WTC11 (cell line): ENCODE results near the gene ISOC2. TPM values are rescaled to one million over a fixed set of nuclear protein-coding genes. Genes with fewer than 3 reads are reported as not detected.
A peak's percentile ranks its signal among the peaks of the same experiment; 100 is the strongest.

Experiments
- CDX4 ChIP-seq: fragments of 250-450 bp; sonication (Bioruptor Pico); IDR thresholded peaks from 2 replicates; pipeline ENCODE4 v1.9.0; 2021; ENCODE audit warnings: moderate library complexity, mild to moderate bottlenecking, inconsistent platforms, borderline replicate concordance
- ESRRA ChIP-seq: sonication (generic); formaldehyde crosslinking; IDR thresholded peaks from 2 replicates; pipeline ENCODE4 v1.8.1; 2022; ENCODE audit warnings: mild to moderate bottlenecking, missing genetic modification reagents, borderline replicate concordance
- ETV6 ChIP-seq: sonication (generic); formaldehyde crosslinking; IDR thresholded peaks from 2 replicates; pipeline ENCODE4 v1.8.1; 2022; ENCODE audit warnings: mild to moderate bottlenecking, missing genetic modification reagents
- GRHL2 ChIP-seq: fragments of 250-450 bp; sonication (Bioruptor Pico); IDR thresholded peaks from 2 replicates; pipeline ENCODE4 v1.8.0; 2022; ENCODE audit warnings: mild to moderate bottlenecking, moderate library complexity; ENCODE audit not compliant: insufficient replicate concordance, severe bottlenecking
- GTF2I ChIP-seq: fragments of 250-450 bp; sonication (Bioruptor Pico); conservative IDR thresholded peaks from 2 replicates; pipeline ENCODE4 v1.4.0; 2021; ENCODE audit warnings: mild to moderate bottlenecking
- IRF2 ChIP-seq: sonication (generic); formaldehyde crosslinking; IDR thresholded peaks from 2 replicates; pipeline ENCODE4 v1.8.0; 2022; ENCODE audit warnings: low read depth, missing genetic modification reagents, borderline replicate concordance
- JAZF1 ChIP-seq: fragments of 250-450 bp; sonication (Bioruptor Pico); IDR thresholded peaks from 2 replicates; pipeline ENCODE4 v1.9.0; 2021; ENCODE audit warnings: moderate library complexity, mild to moderate bottlenecking, inconsistent platforms
- MYBL2 ChIP-seq: sonication (generic); formaldehyde crosslinking; IDR thresholded peaks from 2 replicates; pipeline ENCODE4 v1.8.1; 2023; ENCODE audit warnings: mild to moderate bottlenecking, moderate library complexity, missing genetic modification reagents
- NFATC4 ChIP-seq: fragments of 250-450 bp; sonication (Bioruptor Pico); IDR thresholded peaks from 2 replicates; pipeline ENCODE4 v1.9.0; 2021; ENCODE audit warnings: mild to moderate bottlenecking
- NR1H2 ChIP-seq: sonication (generic); formaldehyde crosslinking; IDR thresholded peaks from 2 replicates; pipeline ENCODE4 v1.9.0; 2021; ENCODE audit warnings: mild to moderate bottlenecking, moderate library complexity, missing genetic modification reagents
- NR3C1 ChIP-seq: sonication (generic); formaldehyde crosslinking; conservative IDR thresholded peaks from 2 replicates; pipeline ENCODE4 v1.8.1; 2023; ENCODE audit warnings: low read depth, mild to moderate bottlenecking, missing genetic modification reagents
- OVOL2 ChIP-seq: fragments of 250-450 bp; sonication (Bioruptor Pico); IDR thresholded peaks from 2 replicates; pipeline ENCODE4 v1.9.0; 2021; ENCODE audit warnings: mild to moderate bottlenecking, borderline replicate concordance
- PREB ChIP-seq: sonication (generic); formaldehyde crosslinking; IDR thresholded peaks from 2 replicates; pipeline ENCODE4 v1.8.1; 2022; ENCODE audit warnings: mild to moderate bottlenecking, missing genetic modification reagents, moderate library complexity, borderline replicate concordance
- SMAD3 ChIP-seq: sonication (generic); formaldehyde crosslinking; IDR thresholded peaks from 2 replicates; pipeline ENCODE4 v1.8.0; 2022; ENCODE audit warnings: missing genetic modification reagents, mild to moderate bottlenecking, borderline replicate concordance
- TP53 ChIP-seq: sonication (generic); formaldehyde crosslinking; IDR thresholded peaks from 2 replicates; pipeline ENCODE4 v1.8.1; 2023; ENCODE audit warnings: mild to moderate bottlenecking, missing genetic modification reagents
- ZBTB21 ChIP-seq: sonication (generic); formaldehyde crosslinking; IDR thresholded peaks from 2 replicates; pipeline ENCODE4 v1.8.1; 2023; ENCODE audit warnings: mild to moderate bottlenecking, missing genetic modification reagents, borderline replicate concordance
- ZNF121 ChIP-seq: sonication (generic); formaldehyde crosslinking; IDR thresholded peaks from 2 replicates; pipeline ENCODE4 v1.8.0; 2023; ENCODE audit warnings: missing genetic modification reagents
- ZNF317 ChIP-seq: sonication (generic); formaldehyde crosslinking; IDR thresholded peaks from 2 replicates; pipeline ENCODE4 v1.8.1; 2023; ENCODE audit warnings: low read depth, mild to moderate bottlenecking, moderate library complexity, missing genetic modification reagents, borderline replicate concordance
- ZNF396 ChIP-seq: fragments of 250-450 bp; sonication (Bioruptor Pico); IDR thresholded peaks from 2 replicates; pipeline ENCODE4 v1.8.0; 2021; ENCODE audit warnings: mild to moderate bottlenecking, moderate library complexity, borderline replicate concordance
- ZNF671 ChIP-seq: fragments of 250-450 bp; sonication (Bioruptor Pico); IDR thresholded peaks from 2 replicates; pipeline ENCODE4 v1.8.0; 2021; ENCODE audit warnings: mild to moderate bottlenecking
- total RNA-seq: library from RNA; stranded (reverse); gene quantifications from 3 replicates; pipeline ENCODE4 v1.2.3, GENCODE V29; 2021
- TF ChIP-seq, protein P1 (sequence below): sonication (generic); formaldehyde crosslinking; IDR thresholded peaks from 2 replicates; pipeline ENCODE4 v1.8.1; 2023; ENCODE audit warnings: mild to moderate bottlenecking, moderate library complexity, missing genetic modification reagents
- TF ChIP-seq, protein P2 (sequence below): sonication (generic); formaldehyde crosslinking; IDR thresholded peaks from 2 replicates; pipeline ENCODE4 v1.8.0; 2022; ENCODE audit warnings: mild to moderate bottlenecking, missing genetic modification reagents
- TF ChIP-seq, protein P3 (sequence below): fragments of 250-450 bp; sonication (Bioruptor Pico); conservative IDR thresholded peaks from 2 replicates; pipeline ENCODE4 v1.9.0; 2021; ENCODE audit warnings: mild to moderate bottlenecking
- TF ChIP-seq, protein P4 (sequence below): sonication (generic); formaldehyde crosslinking; conservative IDR thresholded peaks from 2 replicates; pipeline ENCODE4 v1.8.1; 2023; ENCODE audit warnings: mild to moderate bottlenecking, low read depth, missing genetic modification reagents, moderate library complexity
- TF ChIP-seq, protein P5 (sequence below): sonication (generic); formaldehyde crosslinking; IDR thresholded peaks from 2 replicates; pipeline ENCODE4 v1.8.0; 2022; ENCODE audit warnings: mild to moderate bottlenecking, missing genetic modification reagents

ISOC2 gene
- total RNA-seq, 1 experiment from 2014 or later = 96.3 TPM

GRCh38 chr19:55503502-55504251 is 42.2 kb upstream of the ISOC2 start (continued):
- peak; percentile 98 for TF ChIP-seq NR3C1
- TF ChIP-seq, protein P1, sequence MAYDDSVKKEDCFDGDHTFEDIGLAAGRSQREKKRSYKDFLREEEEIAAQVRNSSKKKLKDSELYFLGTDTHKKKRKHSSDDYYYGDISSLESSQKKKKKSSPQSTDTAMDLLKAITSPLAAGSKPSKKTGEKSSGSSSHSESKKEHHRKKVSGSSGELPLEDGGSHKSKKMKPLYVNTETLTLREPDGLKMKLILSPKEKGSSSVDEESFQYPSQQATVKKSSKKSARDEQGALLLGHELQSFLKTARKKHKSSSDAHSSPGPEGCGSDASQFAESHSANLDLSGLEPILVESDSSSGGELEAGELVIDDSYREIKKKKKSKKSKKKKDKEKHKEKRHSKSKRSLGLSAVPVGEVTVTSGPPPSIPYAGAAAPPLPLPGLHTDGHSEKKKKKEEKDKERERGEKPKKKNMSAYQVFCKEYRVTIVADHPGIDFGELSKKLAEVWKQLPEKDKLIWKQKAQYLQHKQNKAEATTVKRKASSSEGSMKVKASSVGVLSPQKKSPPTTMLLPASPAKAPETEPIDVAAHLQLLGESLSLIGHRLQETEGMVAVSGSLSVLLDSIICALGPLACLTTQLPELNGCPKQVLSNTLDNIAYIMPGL = peak; percentile 77; the same call in 1 of the 2 replicates
- peak; percentile 99 for TF ChIP-seq TP53 (CRISPR knock-in tag)
- no peak for TF ChIP-seq OVOL2 (CRISPR knock-in tag)
- no peak for TF ChIP-seq CDX4 (CRISPR knock-in tag)
- TF ChIP-seq, protein P2, sequence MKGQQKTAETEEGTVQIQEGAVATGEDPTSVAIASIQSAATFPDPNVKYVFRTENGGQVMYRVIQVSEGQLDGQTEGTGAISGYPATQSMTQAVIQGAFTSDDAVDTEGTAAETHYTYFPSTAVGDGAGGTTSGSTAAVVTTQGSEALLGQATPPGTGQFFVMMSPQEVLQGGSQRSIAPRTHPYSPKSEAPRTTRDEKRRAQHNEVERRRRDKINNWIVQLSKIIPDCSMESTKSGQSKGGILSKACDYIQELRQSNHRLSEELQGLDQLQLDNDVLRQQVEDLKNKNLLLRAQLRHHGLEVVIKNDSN (CRISPR knock-in tag) = peak; percentile 88
- TF ChIP-seq PREB (CRISPR knock-in tag) = peak; percentile 95; the same call in 1 of the 2 replicates
- peak; percentile 93 for TF ChIP-seq NR1H2 (CRISPR knock-in tag)
- TF ChIP-seq, protein P3, sequence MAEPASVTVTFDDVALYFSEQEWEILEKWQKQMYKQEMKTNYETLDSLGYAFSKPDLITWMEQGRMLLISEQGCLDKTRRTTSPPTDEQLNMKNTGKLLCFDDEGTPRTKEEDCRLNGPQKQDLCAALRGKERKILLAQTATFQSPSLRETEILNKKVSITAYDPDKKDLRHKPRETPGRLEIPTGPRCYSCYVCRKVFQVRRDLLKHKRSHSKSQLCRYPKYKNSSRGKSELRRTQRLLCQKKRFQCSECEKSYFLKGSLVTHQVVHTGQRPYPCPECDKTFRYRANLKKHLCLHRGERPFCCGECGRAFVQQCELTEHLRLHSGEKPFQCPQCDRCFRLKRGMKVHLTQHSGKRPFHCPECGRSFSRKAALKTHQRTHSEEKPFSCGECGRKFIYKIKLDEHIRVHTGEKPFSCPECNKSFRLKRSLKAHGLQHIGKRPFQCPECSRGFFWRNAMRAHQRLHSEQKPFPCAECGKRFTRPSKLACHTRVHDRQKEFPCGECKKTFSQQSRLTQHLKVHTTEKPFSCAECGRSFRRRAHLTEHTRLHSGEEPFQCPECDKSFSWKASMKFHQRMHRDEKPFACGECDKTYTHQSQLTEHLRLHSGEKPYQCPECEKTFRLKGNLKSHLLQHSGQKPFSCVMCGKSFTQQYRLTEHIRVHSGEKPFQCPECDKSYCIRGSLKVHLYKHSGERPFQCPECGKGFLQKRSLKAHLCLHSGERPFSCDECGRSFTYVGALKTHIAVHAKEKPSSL (CRISPR knock-in tag) = no peak
- no peak for TF ChIP-seq NFATC4 (CRISPR knock-in tag)
- TF ChIP-seq SMAD3 (CRISPR knock-in tag) = peak; percentile 97
- TF ChIP-seq JAZF1 (CRISPR knock-in tag) = no peak
- peak; percentile 94 for TF ChIP-seq IRF2 (CRISPR knock-in tag)
- no peak for TF ChIP-seq ZNF671 (CRISPR knock-in tag)
- peak; percentile 71 for TF ChIP-seq ZNF121 (CRISPR knock-in tag)
- no peak for TF ChIP-seq GRHL2
- peak; percentile 100 for TF ChIP-seq ETV6
- TF ChIP-seq ZBTB21 (CRISPR knock-in tag) = peak; percentile 98
- TF ChIP-seq, protein P4, sequence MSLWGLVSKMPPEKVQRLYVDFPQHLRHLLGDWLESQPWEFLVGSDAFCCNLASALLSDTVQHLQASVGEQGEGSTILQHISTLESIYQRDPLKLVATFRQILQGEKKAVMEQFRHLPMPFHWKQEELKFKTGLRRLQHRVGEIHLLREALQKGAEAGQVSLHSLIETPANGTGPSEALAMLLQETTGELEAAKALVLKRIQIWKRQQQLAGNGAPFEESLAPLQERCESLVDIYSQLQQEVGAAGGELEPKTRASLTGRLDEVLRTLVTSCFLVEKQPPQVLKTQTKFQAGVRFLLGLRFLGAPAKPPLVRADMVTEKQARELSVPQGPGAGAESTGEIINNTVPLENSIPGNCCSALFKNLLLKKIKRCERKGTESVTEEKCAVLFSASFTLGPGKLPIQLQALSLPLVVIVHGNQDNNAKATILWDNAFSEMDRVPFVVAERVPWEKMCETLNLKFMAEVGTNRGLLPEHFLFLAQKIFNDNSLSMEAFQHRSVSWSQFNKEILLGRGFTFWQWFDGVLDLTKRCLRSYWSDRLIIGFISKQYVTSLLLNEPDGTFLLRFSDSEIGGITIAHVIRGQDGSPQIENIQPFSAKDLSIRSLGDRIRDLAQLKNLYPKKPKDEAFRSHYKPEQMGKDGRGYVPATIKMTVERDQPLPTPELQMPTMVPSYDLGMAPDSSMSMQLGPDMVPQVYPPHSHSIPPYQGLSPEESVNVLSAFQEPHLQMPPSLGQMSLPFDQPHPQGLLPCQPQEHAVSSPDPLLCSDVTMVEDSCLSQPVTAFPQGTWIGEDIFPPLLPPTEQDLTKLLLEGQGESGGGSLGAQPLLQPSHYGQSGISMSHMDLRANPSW (CRISPR knock-in tag) = peak; percentile 95; the same call in 1 of the 2 replicates
- TF ChIP-seq ZNF317 (CRISPR knock-in tag) = peak; percentile 80
- TF ChIP-seq ZNF396 (CRISPR knock-in tag) = no peak
- TF ChIP-seq ESRRA (CRISPR knock-in tag) = peak; percentile 98
- no peak for TF ChIP-seq GTF2I (CRISPR knock-in tag)
- peak; percentile 98 for TF ChIP-seq MYBL2
- TF ChIP-seq, protein P5, sequence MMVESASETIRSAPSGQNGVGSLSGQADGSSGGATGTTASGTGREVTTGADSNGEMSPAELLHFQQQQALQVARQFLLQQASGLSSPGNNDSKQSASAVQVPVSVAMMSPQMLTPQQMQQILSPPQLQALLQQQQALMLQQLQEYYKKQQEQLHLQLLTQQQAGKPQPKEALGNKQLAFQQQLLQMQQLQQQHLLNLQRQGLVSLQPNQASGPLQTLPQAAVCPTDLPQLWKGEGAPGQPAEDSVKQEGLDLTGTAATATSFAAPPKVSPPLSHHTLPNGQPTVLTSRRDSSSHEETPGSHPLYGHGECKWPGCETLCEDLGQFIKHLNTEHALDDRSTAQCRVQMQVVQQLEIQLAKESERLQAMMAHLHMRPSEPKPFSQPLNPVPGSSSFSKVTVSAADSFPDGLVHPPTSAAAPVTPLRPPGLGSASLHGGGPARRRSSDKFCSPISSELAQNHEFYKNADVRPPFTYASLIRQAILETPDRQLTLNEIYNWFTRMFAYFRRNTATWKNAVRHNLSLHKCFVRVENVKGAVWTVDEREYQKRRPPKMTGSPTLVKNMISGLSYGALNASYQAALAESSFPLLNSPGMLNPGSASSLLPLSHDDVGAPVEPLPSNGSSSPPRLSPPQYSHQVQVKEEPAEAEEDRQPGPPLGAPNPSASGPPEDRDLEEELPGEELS = peak; percentile 99
